ENCODE data around the gene RHBDD1.

The RHBDD1 gene

DNA sequence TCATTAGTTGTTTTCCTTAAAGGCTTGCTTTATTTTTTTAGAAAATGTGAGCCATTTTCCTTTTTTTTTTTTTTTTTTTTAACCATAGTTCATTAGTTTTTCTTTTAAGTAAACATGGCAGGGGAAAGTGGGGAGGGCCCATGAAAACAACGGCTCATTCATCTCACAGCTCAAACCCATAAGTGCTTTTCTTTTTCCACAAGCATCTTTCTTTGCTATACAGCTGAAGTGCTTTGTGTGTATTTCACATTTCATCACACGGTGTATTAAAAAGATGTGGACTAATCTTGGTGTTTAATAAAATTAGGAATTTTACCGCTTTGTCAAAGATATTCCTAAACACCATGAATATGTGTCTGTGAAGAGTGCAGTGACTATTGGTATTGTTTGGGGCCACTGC lies 41.6 kb downstream of the RHBDD1 start:
- peaks cover 0 to 14% (median 2%) of the 10 kb centered on the region in 11 experiments; a peak in 6 of 22 replicates for H3K36me3 ChIP-seq
- no peak overlapping the region for H3K9ac ChIP-seq
- peaks cover 0 to 24% (median 3%) of the 10 kb centered on the region in 10 experiments; a peak in 7 of 20 replicates for H3K4me1 ChIP-seq
- no peaks in the 10 kb centered on the region for H4K20me1 ChIP-seq
- TF ChIP-seq Cebpa-rat (IDR thresholded peaks at IDR 0.05), result no peak
- no peak overlapping the region for H3K4me2 ChIP-seq
- no peak overlapping the region for H3K27ac ChIP-seq
- H3K4me3 ChIP-seq, result no peak overlapping the region
- H3K9me3 ChIP-seq (replicated peaks in 1 of 11), result no peaks in the 10 kb centered on the region; a peak in 1 of 22 replicates
- no peaks in the 10 kb centered on the region for H3K27me3 ChIP-seq

DNA sequence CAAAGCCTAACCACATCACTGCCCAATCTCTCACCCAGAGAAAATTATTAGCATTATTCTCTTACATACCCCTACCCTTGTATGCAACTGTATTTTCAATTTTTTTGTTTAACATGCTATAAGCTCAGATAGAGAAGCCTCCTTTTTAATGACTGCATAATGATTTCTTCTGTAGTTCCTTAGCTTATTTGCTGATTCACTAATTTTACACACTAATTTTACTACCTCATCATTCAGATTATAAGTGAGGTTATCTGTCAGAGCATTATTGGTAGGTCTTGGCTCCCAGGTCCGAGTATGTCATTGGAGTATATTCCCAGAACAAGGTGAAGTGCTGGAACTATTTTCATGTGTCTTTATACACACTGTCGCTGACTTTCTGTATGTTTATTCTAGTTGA lies 45.4 kb downstream of the RHBDD1 start:
- Histone ChIP-seq H3K9me3 (replicated peaks in 1 of 11) (no peaks in the 10 kb centered on the region; a peak in 1 of 22 replicates), H4K20me1 (no peaks in the 10 kb centered on the region), H3K9ac (no peak overlapping the region)

DNA sequence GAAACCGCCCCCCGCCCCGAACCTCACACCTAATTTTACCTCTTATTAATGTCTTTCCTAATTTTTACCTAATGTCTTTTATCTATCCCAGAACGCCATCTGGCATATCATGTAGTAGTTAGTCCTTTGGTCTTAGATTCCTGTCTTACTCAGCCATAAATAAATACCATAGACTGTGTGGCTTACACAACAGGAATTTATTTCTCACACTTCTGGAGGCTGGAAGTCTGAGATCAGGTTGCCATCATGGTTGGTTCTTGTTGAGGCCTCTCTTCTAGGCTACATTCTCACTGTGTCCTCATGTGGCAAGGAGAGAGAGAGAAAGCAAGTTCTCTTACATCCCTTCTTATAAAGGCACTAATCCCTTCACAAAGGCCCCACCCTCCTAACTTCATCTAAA lies 46.8 kb downstream of the RHBDD1 start:
- Histone ChIP-seq H3K4me3 (no peak overlapping the region), H3K4me1 (peaks cover 0 to 3% (median 0%) of the 10 kb centered on the region in 10 experiments; a peak in 1 of 20 replicates), H3K27me3 (no peaks in the 10 kb centered on the region), H3K9me3 (replicated peaks in 1 of 11) (no peaks in the 10 kb centered on the region; a peak in 1 of 22 replicates), H3K4me2 (no peak overlapping the region), H3K36me3 (peaks cover 0 to 12% (median 0%) of the 10 kb centered on the region in 11 experiments; a peak in 4 of 22 replicates), H4K20me1 (no peaks in the 10 kb centered on the region), H3K9ac (no peak overlapping the region), H3K27ac (no peak overlapping the region)
- TF ChIP-seq Cebpa-rat (IDR thresholded peaks at IDR 0.05), result no peak

More for the DNA sequence above, 45.4 kb downstream of the RHBDD1 start:
- Histone ChIP-seq H3K27me3 (no peaks in the 10 kb centered on the region), H3K36me3 (peaks cover 0 to 12% (median 0%) of the 10 kb centered on the region in 11 experiments; a peak in 5 of 22 replicates), H3K4me2 (no peak overlapping the region), H3K27ac (no peak overlapping the region), H3K4me3 (no peak overlapping the region), H3K4me1 (peaks cover 0 to 3% (median 0%) of the 10 kb centered on the region in 10 experiments; a peak in 2 of 20 replicates)
- TF ChIP-seq Cebpa-rat (IDR thresholded peaks at IDR 0.05), result no peak

DNA sequence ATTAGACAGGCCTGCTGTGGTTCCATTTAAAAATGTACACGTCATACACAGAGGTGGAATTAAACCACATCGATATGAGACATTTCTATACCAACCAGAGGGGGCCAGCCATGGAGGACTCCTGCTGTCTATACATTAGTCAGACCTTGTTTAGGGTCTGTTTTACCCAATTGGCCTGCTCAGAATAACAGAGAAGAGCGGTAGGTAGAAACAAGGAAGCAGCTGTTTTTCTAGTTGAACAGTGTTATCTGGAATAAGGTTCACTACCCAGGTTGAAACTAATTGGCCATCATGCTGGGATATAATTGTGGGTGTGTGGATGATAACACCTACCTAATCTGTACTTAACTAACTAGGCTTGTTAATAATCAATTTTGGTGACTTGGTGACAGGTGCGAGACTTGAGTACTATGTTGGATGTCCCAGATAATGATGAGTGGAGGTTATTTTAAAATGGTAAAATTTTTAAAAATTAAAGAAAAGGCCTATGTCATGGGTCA lies 47.5 kb downstream of the RHBDD1 start:
- no peak overlapping the region for H3K27ac ChIP-seq
- no peak for TF ChIP-seq Cebpa-rat (IDR thresholded peaks at IDR 0.05)
- peaks cover 0 to 3% (median 0%) of the 10 kb centered on the region in 10 experiments; a peak in 1 of 20 replicates for H3K4me1 ChIP-seq
- no peak overlapping the region for H3K4me2 ChIP-seq
- H3K9ac ChIP-seq, result no peak overlapping the region
- H4K20me1 ChIP-seq, result no peaks in the 10 kb centered on the region
- no peaks in the 10 kb centered on the region for H3K27me3 ChIP-seq
- no peak overlapping the region for H3K4me3 ChIP-seq
- H3K9me3 ChIP-seq (replicated peaks in 1 of 11), result no peaks in the 10 kb centered on the region; a peak in 1 of 22 replicates
- H3K36me3 ChIP-seq, result peaks cover 0 to 12% (median 0%) of the 10 kb centered on the region in 11 experiments; a peak in 4 of 22 replicates

DNA sequence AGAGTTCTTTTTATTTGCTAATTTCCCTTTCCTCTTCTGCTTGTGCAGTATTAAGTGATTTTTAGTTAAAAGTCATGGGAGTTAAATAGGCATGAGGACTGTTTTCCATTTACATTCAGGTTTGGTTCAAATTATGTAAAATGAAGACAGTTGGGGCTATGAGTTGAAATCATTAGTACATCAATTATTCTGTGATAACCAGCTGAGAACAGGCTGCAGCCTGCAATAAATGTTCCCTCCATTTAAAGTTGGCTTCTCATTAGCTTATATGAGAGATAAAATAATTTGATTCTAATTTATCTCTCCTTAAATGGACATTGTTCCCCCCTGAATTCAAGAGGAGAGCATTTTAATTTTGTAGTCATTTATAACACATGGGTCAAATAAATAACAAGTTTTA lies 48.3 kb downstream of the RHBDD1 start:
- peaks cover 0 to 12% (median 0%) of the 10 kb centered on the region in 11 experiments; a peak in 1 of 22 replicates for H3K36me3 ChIP-seq
- no peak overlapping the region for H3K4me3 ChIP-seq
- no peak overlapping the region for H3K27ac ChIP-seq
- peaks cover 0 to 3% (median 0%) of the 10 kb centered on the region in 10 experiments; a peak in 1 of 20 replicates for H3K4me1 ChIP-seq
- H3K27me3 ChIP-seq, result no peaks in the 10 kb centered on the region
- H3K4me2 ChIP-seq, result no peak overlapping the region
- H4K20me1 ChIP-seq, result no peaks in the 10 kb centered on the region
- TF ChIP-seq Cebpa-rat (IDR thresholded peaks at IDR 0.05), result no peak
- no peaks in the 10 kb centered on the region; a peak in 1 of 22 replicates for H3K9me3 ChIP-seq (replicated peaks in 1 of 11)
- H3K9ac ChIP-seq, result no peak overlapping the region

DNA sequence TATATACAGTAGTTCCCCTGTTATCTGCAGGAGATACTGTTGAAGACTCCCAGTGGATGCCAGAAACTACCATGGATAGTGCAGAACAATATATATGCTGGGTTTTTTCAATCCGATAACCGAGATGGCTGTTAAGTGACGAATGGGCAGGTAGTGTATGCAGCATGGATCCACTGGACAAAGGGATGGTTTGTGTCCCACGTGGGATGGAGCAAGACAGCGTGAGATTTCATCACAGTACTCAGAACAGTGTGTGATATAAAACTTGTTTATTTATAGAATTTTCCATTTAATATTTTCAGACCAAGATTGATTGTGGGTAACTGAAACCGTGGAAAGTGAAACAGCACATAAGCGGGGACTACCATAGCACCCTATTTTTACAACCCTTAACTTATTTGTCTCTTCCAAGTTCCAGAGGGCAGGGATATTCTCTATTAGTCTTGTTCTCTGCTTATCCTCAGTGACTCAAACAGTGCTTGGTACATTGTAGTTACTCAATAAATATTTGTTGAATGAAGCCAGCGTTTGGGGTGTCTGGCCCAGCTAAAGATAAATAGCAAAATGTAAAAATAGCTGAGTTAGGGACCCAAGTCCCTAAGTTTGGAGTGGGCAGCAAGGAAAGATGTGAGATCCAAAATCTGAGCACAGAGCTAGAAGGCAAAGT lies 50.0 kb downstream of the RHBDD1 start:
- H3K27ac ChIP-seq, result no peak overlapping the region
- H3K4me1 ChIP-seq, result peaks cover 0 to 2% (median 0%) of the 10 kb centered on the region in 10 experiments; a peak in 1 of 20 replicates
- no peak overlapping the region for H3K4me3 ChIP-seq
- peaks cover 0 to 4% (median 0%) of the 10 kb centered on the region in 11 experiments; a peak in 1 of 22 replicates for H3K36me3 ChIP-seq
- no peak overlapping the region for H3K4me2 ChIP-seq
- H4K20me1 ChIP-seq, result no peaks in the 10 kb centered on the region
- no peaks in the 10 kb centered on the region for H3K27me3 ChIP-seq
- no peak overlapping the region for H3K9ac ChIP-seq
- H3K9me3 ChIP-seq (replicated peaks in 1 of 11), result no peaks in the 10 kb centered on the region
- no peak for TF ChIP-seq Cebpa-rat (IDR thresholded peaks at IDR 0.05)

DNA sequence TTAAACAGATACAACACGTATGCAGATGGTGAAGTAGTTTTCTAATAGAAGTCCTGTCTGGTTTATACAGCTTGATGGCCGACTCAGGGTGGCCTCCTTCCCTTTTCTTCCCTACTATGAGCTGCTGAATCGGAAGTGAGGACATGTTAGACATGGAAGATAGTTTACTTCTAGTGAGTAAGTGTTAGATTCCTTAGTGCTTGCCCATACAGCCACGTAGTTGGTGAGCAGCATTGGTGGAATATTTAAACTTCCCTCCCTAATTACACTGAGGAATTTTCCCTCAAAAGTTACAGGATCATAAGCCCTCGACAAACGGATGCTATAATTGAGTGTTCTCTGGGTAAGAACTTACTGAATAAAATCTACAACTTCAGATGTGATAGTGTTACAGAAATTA lies 52.1 kb downstream of the RHBDD1 start:
- no peaks in the 10 kb centered on the region for H4K20me1 ChIP-seq
- H3K4me2 ChIP-seq, result no peak overlapping the region
- H3K27me3 ChIP-seq, result no peaks in the 10 kb centered on the region
- no peak overlapping the region for H3K27ac ChIP-seq
- no peak overlapping the region for H3K9ac ChIP-seq
- H3K4me1 ChIP-seq, result no peaks in the 10 kb centered on the region
- H3K9me3 ChIP-seq (replicated peaks in 1 of 11), result no peaks in the 10 kb centered on the region
- H3K36me3 ChIP-seq, result peaks cover 0 to 7% (median 0%) of the 10 kb centered on the region in 11 experiments; a peak in 1 of 22 replicates
- H3K4me3 ChIP-seq, result no peak overlapping the region
- no peak for TF ChIP-seq Cebpa-rat (IDR thresholded peaks at IDR 0.05)

DNA sequence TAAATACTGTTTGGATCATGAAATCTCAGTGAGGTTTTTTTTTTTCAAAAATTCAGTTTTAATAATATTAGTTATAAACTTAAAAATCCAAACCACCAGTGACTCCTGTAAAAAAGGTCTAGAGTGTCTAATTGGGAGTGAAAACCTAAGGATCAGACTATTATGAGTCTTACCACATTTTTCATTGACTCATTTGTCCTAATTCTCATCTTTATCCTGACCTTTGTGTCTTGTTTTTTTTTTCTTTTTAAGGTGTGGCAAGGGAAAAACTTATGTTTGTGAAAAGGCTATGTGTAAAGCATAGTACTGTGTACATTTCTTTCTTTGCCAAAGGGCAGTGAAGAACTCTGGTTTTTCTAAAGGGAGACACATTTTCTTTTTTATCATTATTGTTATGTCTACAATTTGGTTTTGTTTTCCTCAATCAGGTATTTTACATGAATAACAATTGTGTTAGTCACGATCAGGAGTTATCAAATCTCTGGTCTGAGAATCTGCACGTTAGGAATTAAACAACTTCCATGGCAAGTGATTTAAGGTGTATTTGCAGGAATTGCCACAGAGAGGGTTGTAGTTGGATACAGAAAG lies 52.6 kb downstream of the RHBDD1 start:
- Histone ChIP-seq H3K27ac (no peak overlapping the region), H3K4me3 (no peak overlapping the region), H3K4me2 (no peak overlapping the region), H3K9me3 (replicated peaks in 1 of 11) (no peaks in the 10 kb centered on the region), H3K4me1 (no peaks in the 10 kb centered on the region), H3K9ac (no peak overlapping the region), H3K36me3 (peaks cover 0 to 7% (median 0%) of the 10 kb centered on the region in 11 experiments; a peak in 1 of 22 replicates), H3K27me3 (no peaks in the 10 kb centered on the region), H4K20me1 (no peaks in the 10 kb centered on the region)
- no peak for TF ChIP-seq Cebpa-rat (IDR thresholded peaks at IDR 0.05)

DNA sequence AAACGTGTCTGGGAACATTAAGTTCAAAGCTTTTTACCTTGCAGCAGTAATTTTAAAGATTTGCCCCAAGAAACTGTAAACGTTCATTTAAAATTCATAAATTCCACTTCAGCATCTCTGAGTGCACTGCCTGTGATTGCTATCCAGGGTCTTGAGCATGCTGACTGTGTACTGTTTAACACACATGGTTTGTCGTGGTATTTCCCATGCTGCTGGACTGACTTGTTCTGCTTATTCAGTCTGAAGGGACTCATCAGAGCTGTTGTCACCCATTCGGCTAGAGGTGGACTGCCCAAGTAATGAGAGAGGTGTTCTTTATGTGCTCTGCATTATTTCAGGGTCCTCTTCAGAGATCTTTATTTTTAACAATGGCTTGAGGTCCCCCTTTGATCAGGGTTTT lies 53.1 kb downstream of the RHBDD1 start:
- Histone ChIP-seq H3K9me3 (replicated peaks in 1 of 11) (no peaks in the 10 kb centered on the region), H4K20me1 (no peaks in the 10 kb centered on the region), H3K27me3 (no peaks in the 10 kb centered on the region), H3K9ac (no peak overlapping the region), H3K36me3 (peaks cover 0 to 7% (median 0%) of the 10 kb centered on the region in 11 experiments; a peak in 1 of 22 replicates), H3K27ac (no peak overlapping the region), H3K4me3 (no peak overlapping the region), H3K4me2 (no peak overlapping the region), H3K4me1 (no peaks in the 10 kb centered on the region)
- no peak for TF ChIP-seq Cebpa-rat (IDR thresholded peaks at IDR 0.05)

Data from BLaER1 treated with 17β-estradiol and CSF1 and Interleukin-3, amounts not matched to agents 10 nM and 100 nM (cell line).